SJCRH30 (cell line): ENCODE measurements around the gene DCK. TPM values are rescaled to one million over a fixed set of nuclear protein-coding genes. Genes with fewer than 3 reads are reported as not detected.

ENCODE experiments used
- DNase-seq, 2 experiments: peaks; one replicate each; pipeline ENCODE4 v3.0.0-alpha.2; 2015 to 2020
- H3K27ac ChIP-seq: fragments of 250-450 bp; sonication (Bioruptor Pico); 2 replicates; pipeline ENCODE4 v1.5.1; 2020; ENCODE audit warnings: mild to moderate bottlenecking, moderate library complexity
- H3K27me3 ChIP-seq: fragments of 250-450 bp; sonication (Bioruptor Pico); 2 replicates; pipeline ENCODE4 v1.5.1; 2020; ENCODE audit warnings: mild to moderate bottlenecking, moderate library complexity
- H3K36me3 ChIP-seq: fragments of 250-450 bp; sonication (Bioruptor Pico); 2 replicates; pipeline ENCODE4 v1.5.1; 2020; ENCODE audit warnings: mild to moderate bottlenecking, moderate library complexity
- H3K4me1 ChIP-seq: fragments of 250-450 bp; sonication (Bioruptor Pico); 2 replicates; pipeline ENCODE4 v1.5.1; 2020; ENCODE audit warnings: mild to moderate bottlenecking, moderate library complexity
- H3K4me3 ChIP-seq: fragments of 250-450 bp; sonication (Bioruptor Pico); 2 replicates; pipeline ENCODE4 v1.5.1; 2020; ENCODE audit warnings: mild to moderate bottlenecking, moderate library complexity
- H3K9me3 ChIP-seq: fragments of 250-450 bp; sonication (Bioruptor Pico); replicated peaks from 2 replicates; pipeline ENCODE4 v1.5.1; 2020; ENCODE audit warnings: mild to moderate bottlenecking, moderate library complexity
- total RNA-seq: library from RNA; depleted of rRNA; stranded (reverse); fragments of >200 nt; shearing (Covaris generic); gene quantifications from 2 replicates; pipeline ENCODE4 v1.2.3, GENCODE V29; 2014; rRNA removed

The DCK gene
- total RNA-seq, 1 experiment from 2014 or later = 61.0 TPM

GRCh38 chr4:71062436-71062835 is 69.0 kb downstream of the DCK start:
- no peak overlapping the region for H3K27ac ChIP-seq
- no peaks in the 10 kb centered on the region for H3K4me1 ChIP-seq
- peaks cover 4% of the 10 kb centered on the region; the same call in 1 of the 2 replicates for H3K27me3 ChIP-seq
- no peak overlapping the region for H3K4me3 ChIP-seq
- no peaks in the 10 kb centered on the region for H3K36me3 ChIP-seq
- DNase-seq = no peak
- no peaks in the 10 kb centered on the region for H3K9me3 ChIP-seq

GRCh38 chr4:71063711-71064110 is 70.3 kb downstream of the DCK start:
- Histone ChIP-seq H3K4me1 (no peaks in the 10 kb centered on the region), H3K4me3 (no peak overlapping the region), H3K27me3 (peaks cover 4% of the 10 kb centered on the region; the same call in 1 of the 2 replicates), H3K9me3 (no peaks in the 10 kb centered on the region), H3K27ac (no peak overlapping the region), H3K36me3 (no peaks in the 10 kb centered on the region)
- no peak for DNase-seq

GRCh38 chr4:71064521-71064920 is 71.1 kb downstream of the DCK start:
- DNase-seq = no peak
- Histone ChIP-seq H3K36me3 (no peaks in the 10 kb centered on the region), H3K27ac (no peak overlapping the region), H3K9me3 (no peaks in the 10 kb centered on the region), H3K4me1 (no peaks in the 10 kb centered on the region), H3K4me3 (no peak overlapping the region), H3K27me3 (peaks cover 4% of the 10 kb centered on the region; the same call in 1 of the 2 replicates)

GRCh38 chr4:71065991-71066510 is 72.6 kb downstream of the DCK start:
- no peaks in the 10 kb centered on the region for H3K36me3 ChIP-seq
- H3K4me1 ChIP-seq = no peaks in the 10 kb centered on the region
- peaks cover 4% of the 10 kb centered on the region; the same call in 1 of the 2 replicates for H3K27me3 ChIP-seq
- no peak overlapping the region for H3K4me3 ChIP-seq
- no peaks in the 10 kb centered on the region for H3K9me3 ChIP-seq
- H3K27ac ChIP-seq = no peak overlapping the region
- no peak for DNase-seq

DNA sequence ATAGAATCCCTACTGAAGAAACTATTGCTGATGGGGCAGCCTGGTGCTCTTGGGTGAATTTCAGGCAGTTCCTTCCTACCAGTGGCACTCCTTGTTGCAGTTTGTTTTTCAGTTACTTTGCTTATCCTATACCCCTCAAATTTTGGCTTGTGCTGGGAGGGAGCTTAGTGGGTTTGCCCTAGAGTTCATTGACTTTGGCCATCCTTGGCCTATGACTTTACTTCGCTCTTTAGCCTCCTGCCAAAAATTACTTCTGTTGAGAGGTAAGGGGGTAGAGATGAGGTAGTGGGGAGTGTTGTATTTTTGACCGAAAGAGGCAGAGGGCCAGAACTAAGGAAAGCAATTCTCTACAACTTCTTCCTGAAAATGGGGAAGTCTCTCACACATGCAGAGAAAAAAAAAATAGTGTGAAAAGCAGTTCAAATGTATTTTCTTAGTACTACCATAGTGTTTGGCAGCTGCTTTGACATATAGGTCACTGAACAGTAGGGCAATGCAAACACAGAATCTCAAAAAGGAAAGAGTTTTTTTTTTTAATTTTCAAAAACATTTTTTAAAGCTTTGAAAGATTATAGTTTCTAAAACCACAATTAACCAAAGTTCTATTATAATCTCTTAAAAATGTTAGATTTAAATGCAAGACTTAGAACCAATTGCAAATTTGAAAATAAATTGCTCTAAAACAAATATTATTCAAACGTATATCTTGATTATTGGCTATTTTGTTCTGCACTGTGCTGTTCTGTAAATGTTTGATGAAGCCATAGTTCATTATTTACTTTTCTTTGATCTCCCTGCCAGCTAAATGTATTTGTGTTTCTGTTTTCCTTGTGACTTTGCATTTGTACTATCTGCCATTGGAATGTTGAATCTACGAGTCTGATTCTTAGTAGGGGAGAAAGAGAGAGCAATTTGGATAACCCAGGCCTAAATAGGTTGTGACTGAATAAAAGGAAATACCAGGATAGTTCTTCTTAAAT is 73.6 kb downstream of the DCK start:
- H3K4me1 ChIP-seq = no peaks in the 10 kb centered on the region
- H3K36me3 ChIP-seq = no peaks in the 10 kb centered on the region
- H3K27ac ChIP-seq = no peak overlapping the region
- no peak overlapping the region for H3K4me3 ChIP-seq
- no peaks in the 10 kb centered on the region for H3K9me3 ChIP-seq
- H3K27me3 ChIP-seq = peaks cover 4% of the 10 kb centered on the region; the same call in 1 of the 2 replicates
- DNase-seq = no peak

GRCh38 chr4:71069063-71069462 is 75.6 kb downstream of the DCK start:
- H3K36me3 ChIP-seq = no peaks in the 10 kb centered on the region
- H3K9me3 ChIP-seq = no peaks in the 10 kb centered on the region
- H3K27me3 ChIP-seq = no peaks in the 10 kb centered on the region
- DNase-seq = no peak
- H3K27ac ChIP-seq = no peak overlapping the region
- no peaks in the 10 kb centered on the region for H3K4me1 ChIP-seq
- H3K4me3 ChIP-seq = no peak overlapping the region

DNA sequence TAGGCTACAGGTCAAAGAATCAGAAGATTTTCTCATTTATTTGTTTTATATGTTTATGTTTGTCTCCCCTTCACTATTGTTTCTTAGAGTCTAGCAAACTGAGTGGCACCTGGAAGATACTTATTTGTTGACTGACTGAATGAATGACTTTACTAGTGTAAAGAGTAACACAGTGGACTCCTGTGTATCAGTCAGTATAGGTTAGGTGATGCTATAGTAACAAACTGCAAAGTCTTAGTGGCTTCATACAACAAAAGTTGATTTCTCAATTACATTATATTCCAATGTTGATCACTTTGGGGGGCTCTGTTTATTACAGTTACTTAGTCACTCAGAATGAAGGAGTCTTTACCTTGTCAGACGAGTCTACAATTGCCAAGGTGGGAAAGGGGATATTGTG is 76.6 kb downstream of the DCK start:
- H3K27ac ChIP-seq = no peak overlapping the region
- H3K4me1 ChIP-seq = no peaks in the 10 kb centered on the region
- H3K4me3 ChIP-seq = no peak overlapping the region
- no peaks in the 10 kb centered on the region for H3K36me3 ChIP-seq
- DNase-seq = no peak
- H3K9me3 ChIP-seq = no peaks in the 10 kb centered on the region
- no peaks in the 10 kb centered on the region for H3K27me3 ChIP-seq

GRCh38 chr4:71074452-71075299 is 81.2 kb downstream of the DCK start:
- DNase-seq = no peak
- no peak overlapping the region for H3K4me3 ChIP-seq
- H3K27ac ChIP-seq = no peak overlapping the region
- H3K27me3 ChIP-seq = no peaks in the 10 kb centered on the region
- H3K4me1 ChIP-seq = no peaks in the 10 kb centered on the region
- no peaks in the 10 kb centered on the region for H3K9me3 ChIP-seq
- no peaks in the 10 kb centered on the region for H3K36me3 ChIP-seq

Other genes with a start within 250 kb of the DCK start
- 114 and 121 TPM in 2 replicates for gene GRSF1, start 153.8 kb upstream of the DCK start, total RNA-seq
- 17.9 and 20.4 TPM in 2 replicates for gene MOB1B, start 91.3 kb upstream of the DCK start, total RNA-seq